PC-9 (cell line): ENCODE measurements around the gene MGAT4A. TPM values are rescaled to one million over a fixed set of nuclear protein-coding genes. Genes with fewer than 3 reads are reported as not detected.

Experiments
- BruUV-seq: library from RNA; stranded (reverse); fragments of 400-500 nt; replicated peaks from 2 replicates; lab custom pipeline; 2021; lab: Mats Ljungman, UMichigan
- CTCF ChIA-PET: fragments of 300-600 bp; sonication (Branson Sonifier 250); formaldehyde crosslinking; loops from one replicate; lab custom pipeline; 2022; ENCODE audit warnings: antibody characterized with exemption; lab: Charles Lee
- POLR2A ChIA-PET: fragments of 300-600 bp; sonication (Branson Sonifier 250); formaldehyde crosslinking; loops from one replicate; lab custom pipeline; 2022; ENCODE audit warnings: antibody characterized with exemption; ENCODE audit not compliant: unreplicated experiment; lab: Charles Lee
- DNase-seq, 2 experiments: peaks; one replicate each; pipeline versions ENCODE4 v3.0.0 to v3.0.0-alpha.2; 2015 to 2022; ENCODE audit warnings: mixed read lengths in 1 of 2
- H2AFZ ChIP-seq: fragments of 200-600 bp; sonication (generic); 2 replicates; pipeline ENCODE4 v1.8.1; 2017; ENCODE audit warnings: antibody characterized with exemption
- H3F3A ChIP-seq: fragments of 200-600 bp; sonication (generic); 2 replicates; pipeline ENCODE4 v1.8.1; 2017; ENCODE audit warnings: antibody characterized with exemption, mild to moderate bottlenecking, low read depth; ENCODE audit not compliant: insufficient read depth
- H3K27ac ChIP-seq: fragments of 200-600 bp; sonication (generic); 2 replicates; pipeline ENCODE4 v1.6.1; 2016; ENCODE audit warnings: mixed run types
- H3K27me3 ChIP-seq: fragments of 200-600 bp; sonication (generic); 2 replicates; pipeline ENCODE4 v1.6.1; 2016; ENCODE audit warnings: low read depth, mixed run types; ENCODE audit not compliant: insufficient read depth
- H3K36me3 ChIP-seq: fragments of 200-600 bp; sonication (generic); 2 replicates; pipeline ENCODE4 v1.6.1; 2016; ENCODE audit warnings: low read depth, mixed run types
- H3K4me1 ChIP-seq: fragments of 200-600 bp; sonication (generic); replicated peaks from 2 replicates; pipeline ENCODE4 v1.6.1; 2016; ENCODE audit warnings: mixed run types; ENCODE audit not compliant: insufficient read depth
- H3K4me2 ChIP-seq: fragments of 200-600 bp; sonication (generic); 2 replicates; pipeline ENCODE4 v1.6.1; 2017; ENCODE audit warnings: mixed run types
- H3K4me3 ChIP-seq: fragments of 200-600 bp; sonication (generic); 2 replicates; pipeline ENCODE4 v1.6.1; 2016; ENCODE audit warnings: mixed run types
- H3K79me2 ChIP-seq: fragments of 200-600 bp; sonication (generic); 2 replicates; pipeline ENCODE4 v1.6.1; 2017; ENCODE audit warnings: low read depth, mixed run types
- H3K9me2 ChIP-seq: fragments of 200-600 bp; sonication (generic); 2 replicates; pipeline ENCODE4 v1.8.1; 2017; ENCODE audit warnings: mild to moderate bottlenecking; ENCODE audit not compliant: insufficient read depth
- H3K9me3 ChIP-seq: fragments of 200-600 bp; sonication (generic); 2 replicates; pipeline ENCODE4 v1.8.1; 2016; ENCODE audit warnings: low read depth; ENCODE audit not compliant: insufficient read depth
- H4K20me1 ChIP-seq: fragments of 200-600 bp; sonication (generic); 2 replicates; pipeline ENCODE4 v1.8.1; 2017; ENCODE audit not compliant: insufficient read depth
- EZH2 ChIP-seq: fragments of 200-600 bp; sonication (generic); IDR thresholded peaks from 2 replicates; pipeline ENCODE4 v1.8.0; 2017; ENCODE audit warnings: antibody characterized with exemption, low read depth
- intact Hi-C: fragments of 100-400 bp; cut with micrococcal nuclease; formaldehyde crosslinking; loops from one replicate; pipeline ENCODE4 v1.10.0; 2022; ENCODE audit not compliant: unreplicated experiment
- total RNA-seq: library from RNA; stranded (reverse); gene quantifications from 2 replicates; pipeline ENCODE4 v1.2.3, GENCODE V29; 2021
- TF ChIP-seq, protein P1 (sequence below): fragments of 200-600 bp; sonication (generic); conservative IDR thresholded peaks from 2 replicates; pipeline ENCODE4 v1.6.1; 2017; ENCODE audit warnings: mixed run types, antibody characterized with exemption, mild to moderate bottlenecking, moderate library complexity

MGAT4A gene
- total RNA-seq, 1 experiment from 2014 or later: 12.9 TPM

DNA sequence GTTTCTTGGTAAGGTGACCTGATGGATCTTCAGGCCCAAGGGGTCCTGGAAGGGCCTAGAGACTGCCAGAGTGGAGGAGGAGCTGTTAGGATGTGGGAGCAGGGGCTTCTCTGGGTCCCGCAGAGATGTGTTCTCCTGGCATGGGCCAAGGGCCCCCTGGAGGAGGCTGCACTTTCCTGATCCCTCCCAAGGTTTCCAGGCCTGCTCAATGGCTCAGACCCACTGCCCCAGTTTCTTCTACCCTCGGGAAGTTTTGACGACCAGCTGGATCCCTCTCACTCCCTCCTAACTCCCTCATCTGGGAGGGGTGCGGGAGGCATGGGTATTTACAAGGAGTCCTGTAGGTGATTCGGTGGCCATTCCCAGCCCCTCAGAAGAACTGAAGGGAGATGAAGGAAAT lies 158.7 kb downstream of the MGAT4A start:
- ChIA-PET CTCF (no interaction called here), POLR2A (no interaction called here)
- Histone ChIP-seq H3K9me2 (no peaks in the 10 kb centered on the region), H3K27ac (no peak overlapping the region), H4K20me1 (no peaks in the 10 kb centered on the region), H3F3A (no peaks in the 10 kb centered on the region), H2AFZ (no peak overlapping the region), H3K4me3 (no peak overlapping the region), H3K79me2 (no peaks in the 10 kb centered on the region), H3K27me3 (no peaks in the 10 kb centered on the region), H3K4me2 (no peak overlapping the region), H3K36me3 (no peaks in the 10 kb centered on the region), H3K4me1 (no peaks in the 10 kb centered on the region), H3K9me3 (no peaks in the 10 kb centered on the region)
- DNase-seq: no peak
- TF ChIP-seq, protein P1, sequence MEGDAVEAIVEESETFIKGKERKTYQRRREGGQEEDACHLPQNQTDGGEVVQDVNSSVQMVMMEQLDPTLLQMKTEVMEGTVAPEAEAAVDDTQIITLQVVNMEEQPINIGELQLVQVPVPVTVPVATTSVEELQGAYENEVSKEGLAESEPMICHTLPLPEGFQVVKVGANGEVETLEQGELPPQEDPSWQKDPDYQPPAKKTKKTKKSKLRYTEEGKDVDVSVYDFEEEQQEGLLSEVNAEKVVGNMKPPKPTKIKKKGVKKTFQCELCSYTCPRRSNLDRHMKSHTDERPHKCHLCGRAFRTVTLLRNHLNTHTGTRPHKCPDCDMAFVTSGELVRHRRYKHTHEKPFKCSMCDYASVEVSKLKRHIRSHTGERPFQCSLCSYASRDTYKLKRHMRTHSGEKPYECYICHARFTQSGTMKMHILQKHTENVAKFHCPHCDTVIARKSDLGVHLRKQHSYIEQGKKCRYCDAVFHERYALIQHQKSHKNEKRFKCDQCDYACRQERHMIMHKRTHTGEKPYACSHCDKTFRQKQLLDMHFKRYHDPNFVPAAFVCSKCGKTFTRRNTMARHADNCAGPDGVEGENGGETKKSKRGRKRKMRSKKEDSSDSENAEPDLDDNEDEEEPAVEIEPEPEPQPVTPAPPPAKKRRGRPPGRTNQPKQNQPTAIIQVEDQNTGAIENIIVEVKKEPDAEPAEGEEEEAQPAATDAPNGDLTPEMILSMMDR: no peak
- TF ChIP-seq EZH2: no peak
- BruUV-seq: no TSS peak
- intact Hi-C loops: no loop called here

DNA sequence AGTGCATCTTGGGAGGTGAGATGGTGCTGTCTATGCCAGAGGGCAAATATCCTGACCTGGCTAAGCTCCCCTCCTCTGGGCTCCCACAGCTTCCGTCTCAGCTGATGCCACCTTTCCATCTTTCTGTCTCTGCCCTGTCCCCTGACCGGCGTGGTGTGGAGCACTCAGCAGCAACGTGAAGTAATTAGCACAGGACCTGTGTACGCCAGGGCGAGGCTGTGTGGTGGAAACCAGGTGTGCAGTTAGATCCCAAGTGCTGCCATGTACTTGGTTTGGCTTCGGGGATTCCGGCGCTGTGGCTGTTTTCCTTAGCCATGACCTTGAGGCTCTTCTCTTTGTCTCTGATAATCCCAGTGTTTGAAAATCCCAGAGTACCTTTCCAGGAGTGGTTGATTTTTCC lies 159.1 kb downstream of the MGAT4A start:
- intact Hi-C loops: no loop called here
- BruUV-seq: no TSS peak
- Histone ChIP-seq H3K36me3 (no peaks in the 10 kb centered on the region), H4K20me1 (no peaks in the 10 kb centered on the region), H3K4me2 (no peak overlapping the region), H3K9me3 (no peaks in the 10 kb centered on the region), H3K4me3 (no peak overlapping the region), H2AFZ (no peak overlapping the region), H3F3A (no peaks in the 10 kb centered on the region), H3K79me2 (no peaks in the 10 kb centered on the region), H3K27me3 (no peaks in the 10 kb centered on the region), H3K4me1 (no peaks in the 10 kb centered on the region), H3K27ac (no peak overlapping the region), H3K9me2 (no peaks in the 10 kb centered on the region)
- DNase-seq: no peak
- POLR2A ChIA-PET: no interaction called here
- CTCF ChIA-PET: no interaction called here
- TF ChIP-seq, protein P1: no peak
- no peak for TF ChIP-seq EZH2

DNA sequence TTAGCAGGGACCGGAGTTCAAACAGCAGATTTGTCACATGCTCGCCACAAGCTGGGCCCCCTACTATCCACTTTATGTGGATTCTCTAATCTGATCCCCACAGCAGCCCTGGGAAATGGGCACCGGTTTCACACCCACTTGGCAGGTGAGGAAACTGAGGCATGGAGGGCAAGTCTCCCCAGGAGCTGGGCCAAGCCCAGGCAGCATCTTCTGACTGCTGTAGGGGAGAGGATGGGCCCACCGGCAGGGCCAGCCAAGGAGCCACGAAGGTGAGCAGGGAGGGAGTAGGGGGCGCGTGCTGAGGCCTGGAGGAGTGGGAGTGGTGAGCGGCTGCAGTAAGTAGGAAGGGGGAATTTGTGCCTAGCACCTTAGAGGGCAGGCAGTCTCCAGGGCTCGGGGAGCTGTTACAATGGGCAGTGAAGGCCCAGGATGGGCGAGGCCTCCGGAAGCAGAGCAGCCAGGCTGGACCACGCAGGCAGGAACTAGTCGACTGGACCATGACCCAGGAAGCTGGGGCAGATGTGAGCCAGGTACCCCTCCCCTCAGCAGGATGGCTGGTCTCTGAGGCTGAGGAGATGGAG lies 159.7 kb downstream of the MGAT4A start:
- DNase-seq: no peak
- Histone ChIP-seq H3K4me2 (no peak overlapping the region), H3K4me1 (no peaks in the 10 kb centered on the region), H3K36me3 (no peaks in the 10 kb centered on the region), H4K20me1 (no peaks in the 10 kb centered on the region), H3F3A (no peaks in the 10 kb centered on the region), H3K4me3 (no peak overlapping the region), H3K79me2 (no peaks in the 10 kb centered on the region), H3K9me2 (no peaks in the 10 kb centered on the region), H3K27ac (no peak overlapping the region), H2AFZ (no peak overlapping the region), H3K27me3 (no peaks in the 10 kb centered on the region), H3K9me3 (no peaks in the 10 kb centered on the region)
- no TSS peak for BruUV-seq
- ChIA-PET POLR2A (no interaction called here), CTCF (no interaction called here)
- TF ChIP-seq, protein P1: no peak
- TF ChIP-seq EZH2: no peak
- intact Hi-C loops: no loop called here
